GM12878 (cell line): ENCODE data around the gene ECM1.

Experiments used
- CTCF ChIP-seq, 3 experiments: IDR thresholded peaks in 2 of 3; conservative IDR thresholded peaks in 1 of 3; 2 replicates each; pipeline ENCODE4 v1.5.1; 2011; ENCODE audit warnings: low read depth in 3 of 3, low read length in 3 of 3, mild to moderate bottlenecking in 3 of 3, control low read depth in 2 of 3, moderate library complexity in 2 of 3, inconsistent platforms in 1 of 3, mixed read lengths in 1 of 3; ENCODE audit not compliant: control insufficient read depth in 2 of 3, insufficient read depth in 1 of 3; ENCODE audit errors: extremely low read depth in 1 of 3
- EP300 ChIP-seq, 2 experiments: fragments of 150-350 bp in 1 of 2; IDR thresholded peaks; 2 replicates each; pipeline ENCODE4 v1.6.1; 2011 to 2012; ENCODE audit warnings: low read depth in 2 of 2, low read length in 2 of 2, borderline replicate concordance in 1 of 2, improper control_type of control experiment in 1 of 2, inconsistent platforms in 1 of 2; ENCODE audit not compliant: control insufficient read depth in 1 of 2
- ETV6 ChIP-seq, 2 experiments: fragments of 450-650 bp in 1 of 2; IDR thresholded peaks in 1 of 2; conservative IDR thresholded peaks in 1 of 2; 2 replicates each; pipeline ENCODE4 v1.6.1; 2014; ENCODE audit warnings: antibody characterized with exemption in 1 of 2, borderline replicate concordance in 1 of 2, low read depth in 1 of 2, mild to moderate bottlenecking in 1 of 2, moderate library complexity in 1 of 2
- EZH2 ChIP-seq: IDR thresholded peaks from 2 replicates; pipeline ENCODE4 v1.6.1; 2012; ENCODE audit warnings: low read depth, mild to moderate bottlenecking, control low read depth, inconsistent platforms, low read length, borderline replicate concordance; ENCODE audit not compliant: control insufficient read depth
- HDAC6 ChIP-seq: fragments of 200-600 bp; sonication (generic); IDR thresholded peaks from one replicate; pipeline ENCODE4 v1.8.0; 2017; ENCODE audit warnings: antibody characterized with exemption; ENCODE audit not compliant: unreplicated experiment
- KAT2A ChIP-seq: conservative IDR thresholded peaks from 2 replicates; pipeline ENCODE4 v1.6.1; 2011; ENCODE audit warnings: low read depth, low read length; ENCODE audit not compliant: control insufficient read depth
- MTA2 ChIP-seq: fragments of 450-650 bp; IDR thresholded peaks from 2 replicates; pipeline ENCODE4 v1.6.1; 2016; ENCODE audit warnings: low read depth, mild to moderate bottlenecking, moderate library complexity
- NR2C2 ChIP-seq: IDR thresholded peaks from 2 replicates; pipeline ENCODE4 v1.6.1; 2011; ENCODE audit warnings: borderline replicate concordance, low read depth; ENCODE audit not compliant: control insufficient read depth, insufficient read length
- POLR2A ChIP-seq: IDR thresholded peaks from 2 replicates; pipeline ENCODE4 v1.6.1; 2011; ENCODE audit warnings: low read depth, mild to moderate bottlenecking, low read length
- REST ChIP-seq: IDR thresholded peaks from 2 replicates; pipeline ENCODE4 v1.6.1; 2012; ENCODE audit warnings: mild to moderate bottlenecking, low read depth, low read length
- SIN3A ChIP-seq: IDR thresholded peaks from 2 replicates; pipeline ENCODE4 v1.6.1; 2012; ENCODE audit warnings: low read depth, low read length, improper control_type of control experiment
- TCF7 ChIP-seq: IDR thresholded peaks from 2 replicates; pipeline ENCODE4 v1.6.1; 2014; ENCODE audit warnings: antibody characterized with exemption, borderline replicate concordance
- USF2 ChIP-seq: IDR thresholded peaks from 2 replicates; pipeline ENCODE4 v1.6.1; 2011; ENCODE audit warnings: low read depth, low read length, improper control_type of control experiment, borderline replicate concordance
- ZBTB4 ChIP-seq: fragments of 450-650 bp; formaldehyde crosslinking; IDR thresholded peaks from 2 replicates; pipeline ENCODE4 v1.4.0; 2022; ENCODE audit warnings: mild to moderate bottlenecking, moderate library complexity

- TF ChIP-seq KAT2A (no peak), ETV6 (conservative IDR thresholded peaks at IDR 0.05 in 1 of 2, IDR thresholded peaks at IDR 0.05 in 1 of 2; ENCODE audit: borderline replicate concordance in 1 of 2, low read depth in 1 of 2) (no peak), POLR2A (no peak), EZH2 (no peak), CTCF (IDR thresholded peaks at IDR 0.05 in 2 of 3, conservative IDR thresholded peaks at IDR 0.05 in 1 of 3; ENCODE audit: control insufficient read depth in 2 of 3, extremely low read depth in 1 of 3, insufficient read depth in 1 of 3, low read depth in 3 of 3, low read length in 3 of 3) (no peak), REST (no peak), SIN3A (no peak), MTA2 (no peak), TCF7 (no peak), HDAC6 (no peak), ZBTB4 (CRISPR knock-in tag) (no peak), USF2 (no peak), NR2C2 (no peak), EP300 (IDR thresholded peaks at IDR 0.05; ENCODE audit: borderline replicate concordance in 1 of 2, control insufficient read depth in 1 of 2, low read depth in 2 of 2, low read length in 2 of 2) (no peak)
These were observed 28.0 kb upstream of the ECM1 start for GRCh38 chr1:150479927-150480352.
